ENCODE data around the gene GGACT. TPM values are rescaled to one million over a fixed set of nuclear protein-coding genes. Genes with fewer than 3 reads are reported as not detected.
A peak's percentile ranks its signal among the peaks of the same experiment; 100 is the strongest.

Gene GGACT
- total and polyA plus RNA-seq, 2 donors from 2014 or later, result 9.3 to 15.6 TPM

GRCh38 chr13:100604918-100605710 is 16.5 kb upstream of the GGACT start:
- peak in 2 of 5 donors; percentile 66 to 88 for DNase-seq

GRCh38 chr13:100602493-100603111 is 14.0 kb upstream of the GGACT start:
- H3K4me1 ChIP-seq (ENCODE audit: control insufficient read depth in 2 of 3, insufficient read depth in 2 of 3, low read depth in 1 of 3, low read length in 3 of 3), result no peaks in the 10 kb centered on the region
- no peak for FAIRE-seq
- no peak overlapping the region for H3K27ac ChIP-seq (ENCODE audit: low read depth in 2 of 2, low read length in 2 of 2)
- H3K9ac ChIP-seq (ENCODE audit: low read length in 3 of 3), result no peak overlapping the region
- peak in 2 of 5 donors; percentile 51 to 76 for DNase-seq
- H3K9me3 ChIP-seq (ENCODE audit: control insufficient read depth in 2 of 3, insufficient read depth in 1 of 3, low read length in 3 of 3), result no peaks in the 10 kb centered on the region
- TF ChIP-seq, protein P1, sequence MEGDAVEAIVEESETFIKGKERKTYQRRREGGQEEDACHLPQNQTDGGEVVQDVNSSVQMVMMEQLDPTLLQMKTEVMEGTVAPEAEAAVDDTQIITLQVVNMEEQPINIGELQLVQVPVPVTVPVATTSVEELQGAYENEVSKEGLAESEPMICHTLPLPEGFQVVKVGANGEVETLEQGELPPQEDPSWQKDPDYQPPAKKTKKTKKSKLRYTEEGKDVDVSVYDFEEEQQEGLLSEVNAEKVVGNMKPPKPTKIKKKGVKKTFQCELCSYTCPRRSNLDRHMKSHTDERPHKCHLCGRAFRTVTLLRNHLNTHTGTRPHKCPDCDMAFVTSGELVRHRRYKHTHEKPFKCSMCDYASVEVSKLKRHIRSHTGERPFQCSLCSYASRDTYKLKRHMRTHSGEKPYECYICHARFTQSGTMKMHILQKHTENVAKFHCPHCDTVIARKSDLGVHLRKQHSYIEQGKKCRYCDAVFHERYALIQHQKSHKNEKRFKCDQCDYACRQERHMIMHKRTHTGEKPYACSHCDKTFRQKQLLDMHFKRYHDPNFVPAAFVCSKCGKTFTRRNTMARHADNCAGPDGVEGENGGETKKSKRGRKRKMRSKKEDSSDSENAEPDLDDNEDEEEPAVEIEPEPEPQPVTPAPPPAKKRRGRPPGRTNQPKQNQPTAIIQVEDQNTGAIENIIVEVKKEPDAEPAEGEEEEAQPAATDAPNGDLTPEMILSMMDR (IDR thresholded peaks at IDR 0.05; ENCODE audit: borderline replicate concordance, extremely low read depth, insufficient read depth), result no peak
- intact Hi-C loops (cut with DNase I), result no loop called here
- peaks cover 0 to 4% (median 2%) of the 10 kb centered on the region in 3 donors for H3K36me3 ChIP-seq (ENCODE audit: control insufficient read depth in 2 of 3, insufficient read depth in 3 of 3, low read length in 3 of 3)
- H3K27me3 ChIP-seq (ENCODE audit: control insufficient read depth, insufficient read depth, low read length), result no peaks in the 10 kb centered on the region
- H3K4me3 ChIP-seq (ENCODE audit: low read length in 3 of 3), result no peak overlapping the region

More at GRCh38 chr13:100604918-100605710, 16.5 kb upstream of the GGACT start:
- H3K27ac ChIP-seq (ENCODE audit: low read depth in 2 of 2, low read length in 2 of 2), result no peak overlapping the region
- peaks cover 0 to 4% (median 2%) of the 10 kb centered on the region in 3 donors for H3K36me3 ChIP-seq (ENCODE audit: control insufficient read depth in 2 of 3, insufficient read depth in 3 of 3, low read length in 3 of 3)
- TF ChIP-seq, protein P1 (IDR thresholded peaks at IDR 0.05; ENCODE audit: borderline replicate concordance, extremely low read depth, insufficient read depth), result no peak
- H3K27me3 ChIP-seq (ENCODE audit: control insufficient read depth, insufficient read depth, low read length), result no peaks in the 10 kb centered on the region
- intact Hi-C loops (cut with DNase I), result no loop called here
- H3K9me3 ChIP-seq (ENCODE audit: control insufficient read depth in 2 of 3, insufficient read depth in 1 of 3, low read length in 3 of 3), result no peaks in the 10 kb centered on the region
- no peak overlapping the region for H3K9ac ChIP-seq (ENCODE audit: low read length in 3 of 3)
- H3K4me3 ChIP-seq (ENCODE audit: low read length in 3 of 3), result no peak overlapping the region
- FAIRE-seq, result no peak
- H3K4me1 ChIP-seq (ENCODE audit: control insufficient read depth in 2 of 3, insufficient read depth in 2 of 3, low read depth in 1 of 3, low read length in 3 of 3), result no peaks in the 10 kb centered on the region

GRCh38 chr13:100601716-100602115 is 13.1 kb upstream of the GGACT start:
- intact Hi-C loops (cut with DNase I), result no loop called here

More at GRCh38 chr13:100601716-100602115, 13.1 kb upstream of the GGACT start:
- no peak overlapping the region for H3K4me3 ChIP-seq (ENCODE audit: low read length in 3 of 3)
- no peak overlapping the region for H3K27ac ChIP-seq (ENCODE audit: low read depth in 2 of 2, low read length in 2 of 2)
- no peaks in the 10 kb centered on the region for H3K9me3 ChIP-seq (ENCODE audit: control insufficient read depth in 2 of 3, insufficient read depth in 1 of 3, low read length in 3 of 3)
- DNase-seq, result no peak
- H3K9ac ChIP-seq (ENCODE audit: low read length in 3 of 3), result no peak overlapping the region
- TF ChIP-seq, protein P1 (IDR thresholded peaks at IDR 0.05; ENCODE audit: borderline replicate concordance, extremely low read depth, insufficient read depth), result no peak
- H3K36me3 ChIP-seq (ENCODE audit: control insufficient read depth in 2 of 3, insufficient read depth in 3 of 3, low read length in 3 of 3), result peaks cover 0 to 3% (median 2%) of the 10 kb centered on the region in 3 donors
- H3K4me1 ChIP-seq (ENCODE audit: control insufficient read depth in 2 of 3, insufficient read depth in 2 of 3, low read depth in 1 of 3, low read length in 3 of 3), result no peaks in the 10 kb centered on the region
- FAIRE-seq, result no peak
- H3K27me3 ChIP-seq (ENCODE audit: control insufficient read depth, insufficient read depth, low read length), result no peaks in the 10 kb centered on the region
